ENCODE results near the gene PPP2R1B. TPM values are rescaled to one million over a fixed set of nuclear protein-coding genes. Genes with fewer than 3 reads are reported as not detected.
A peak's percentile ranks its signal among the peaks of the same experiment; 100 is the strongest.
"Not testable (repeated sequence)": the region's sequence is repeated elsewhere in the genome, so short reads cannot be mapped to it uniquely, and the experiment has no call there.

The PPP2R1B gene
- total RNA-seq = 64.3 and 93.9 TPM in 2 replicates

- peak; percentile 67 for DNase-seq (ENCODE audit: low read depth)
Measured at GRCh38 chr11:111765984-111766833, at the start of gene PPP2R1B. Gene PPP2R1B (minus strand): TSS chr11:111766389. CDS start chr11:111766361, 28 bp downstream.

DNA sequence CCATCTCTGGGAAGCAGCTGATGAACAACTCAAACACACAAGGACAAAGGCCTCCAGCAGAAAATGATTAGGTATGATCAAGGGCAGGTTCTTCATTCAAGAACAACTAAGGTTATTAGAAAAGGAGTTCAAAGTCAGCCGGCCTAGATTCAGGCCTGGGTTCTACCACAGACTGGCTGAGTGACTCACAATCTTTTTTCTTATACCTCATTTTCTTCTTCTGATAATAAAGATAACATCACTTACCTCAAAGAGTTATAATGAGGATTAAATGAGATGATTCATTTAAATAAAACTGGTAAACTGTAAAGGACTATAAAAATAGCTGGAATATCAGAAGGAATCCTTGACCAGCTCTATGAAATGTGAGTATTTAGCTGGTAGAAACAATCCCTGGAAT lies 49.3 kb upstream of the PPP2R1B start:
- no peak for DNase-seq (ENCODE audit: low read depth)

GRCh38 chr11:111814557-111815320 lies 48.5 kb upstream of the PPP2R1B start:
- no peak for DNase-seq (ENCODE audit: low read depth)

DNA sequence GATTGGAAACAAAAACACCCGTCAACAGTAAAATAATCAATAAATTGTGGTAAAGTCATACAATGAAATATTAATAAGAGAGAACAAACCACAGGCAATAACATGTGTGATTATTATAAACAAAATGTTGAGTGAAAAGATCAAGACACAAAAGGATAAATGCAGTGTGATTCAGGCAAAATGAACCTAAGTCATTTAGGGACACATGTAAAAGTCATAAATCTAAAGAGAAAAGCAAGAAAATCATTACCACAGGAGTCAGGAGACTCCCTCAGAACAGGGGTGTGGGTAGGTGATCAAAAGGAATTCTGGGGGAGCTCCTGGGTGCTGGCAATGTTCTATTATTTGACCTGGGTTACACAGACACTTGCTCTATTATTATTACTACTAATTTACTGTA lies 47.9 kb upstream of the PPP2R1B start:
- DNase-seq (ENCODE audit: low read depth) = no peak

DNA sequence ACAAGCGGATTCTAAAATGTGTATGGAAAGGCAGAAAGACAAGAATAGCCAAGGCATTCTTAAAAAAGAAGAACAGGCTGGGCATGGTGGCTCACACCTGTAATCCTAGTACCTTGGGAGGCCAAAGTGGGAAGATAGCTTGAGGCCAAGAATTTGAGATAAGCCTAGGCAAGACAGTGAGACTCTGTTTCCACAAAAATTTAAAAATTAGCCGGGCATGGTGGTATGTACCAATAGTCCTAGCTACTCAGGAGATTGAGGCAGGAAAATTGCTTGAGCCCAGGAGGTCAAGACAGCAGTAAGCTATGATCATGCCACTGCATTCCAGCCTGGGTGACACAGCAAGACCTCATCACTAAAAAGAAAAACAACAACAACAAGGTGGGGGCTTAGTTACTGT lies 46.0 kb upstream of the PPP2R1B start:
- DNase-seq (ENCODE audit: low read depth) = no peak

DNA sequence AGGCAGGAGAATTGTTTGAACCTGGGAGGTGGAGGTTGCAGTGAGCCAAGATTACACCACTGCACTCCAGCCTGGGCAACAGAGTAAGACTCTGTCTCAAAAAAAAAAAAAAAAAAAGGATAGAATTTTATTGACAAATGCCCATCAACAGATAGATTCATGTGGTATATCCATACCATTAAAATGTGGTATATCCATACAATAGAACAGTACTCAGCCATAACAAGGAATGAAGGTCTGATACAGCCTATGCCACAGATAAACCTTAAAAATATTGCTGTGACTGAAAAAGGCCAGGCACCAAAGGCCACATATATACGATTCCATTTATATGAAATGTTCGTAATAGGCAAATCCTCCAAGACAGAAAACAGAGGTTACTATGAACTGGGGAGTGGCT lies 45.3 kb upstream of the PPP2R1B start:
- DNase-seq (ENCODE audit: low read depth) = no peak

DNA sequence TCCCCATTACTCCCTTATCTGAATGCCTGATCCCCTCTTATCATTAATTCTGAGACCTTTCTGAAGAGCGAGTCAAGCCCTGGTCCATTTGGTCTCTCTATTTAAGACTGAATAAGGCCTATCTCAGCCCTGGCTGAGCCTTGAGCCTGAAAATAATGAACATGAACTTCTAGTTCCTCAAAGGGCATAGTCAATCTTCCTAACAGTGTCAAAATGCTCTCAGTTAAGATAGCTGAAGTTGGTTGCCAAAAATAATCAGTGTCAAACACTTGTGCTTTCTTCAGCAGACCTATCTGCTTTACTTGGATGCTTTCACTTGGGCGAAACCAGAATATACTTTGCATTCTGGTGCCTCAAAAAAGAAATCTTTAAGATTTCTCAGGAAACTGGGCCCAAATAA lies 42.6 kb upstream of the PPP2R1B start:
- no peak for DNase-seq (ENCODE audit: low read depth)

DNA sequence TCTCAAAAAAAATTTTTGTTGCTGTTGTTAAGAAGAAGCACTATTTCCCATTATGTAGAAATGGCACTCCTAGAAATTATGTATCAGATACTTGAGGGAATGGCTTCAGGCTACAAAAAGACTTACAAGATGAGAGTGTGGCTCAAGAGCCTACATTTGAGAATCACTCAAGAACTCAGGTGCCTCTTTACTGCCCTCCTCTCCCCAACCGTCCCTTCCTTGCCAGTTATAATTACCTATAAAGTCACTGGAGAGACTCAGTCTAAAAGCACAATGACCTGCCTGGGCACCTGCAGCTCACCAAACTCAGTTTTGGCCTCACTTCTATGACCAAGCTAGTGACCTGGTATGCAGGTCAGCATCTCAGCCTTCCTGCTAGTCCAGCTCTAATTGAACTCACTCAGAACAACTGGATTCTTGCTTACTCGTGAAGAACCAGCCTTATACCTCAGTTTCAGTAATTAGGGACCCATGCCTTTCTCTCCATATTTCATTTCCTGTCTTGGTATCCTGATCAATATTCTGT lies 41.9 kb upstream of the PPP2R1B start:
- DNase-seq (ENCODE audit: low read depth) = no peak

GRCh38 chr11:111807076-111807475 lies 40.9 kb upstream of the PPP2R1B start:
- no peak for DNase-seq (ENCODE audit: low read depth)

- DNase-seq (ENCODE audit: low read depth) = no peak
Measured at GRCh38 chr11:111801135-111801534, 34.9 kb upstream of the PPP2R1B start.

- DNase-seq (ENCODE audit: low read depth) = no peak
Measured at GRCh38 chr11:111798279-111798678, 32.1 kb upstream of the PPP2R1B start.

GRCh38 chr11:111797145-111797581 lies 31.0 kb upstream of the PPP2R1B start:
- peak; percentile 61 for DNase-seq (ENCODE audit: low read depth)

- DNase-seq (ENCODE audit: low read depth) = no peak
Measured at GRCh38 chr11:111796696-111797095, 30.5 kb upstream of the PPP2R1B start.

DNA sequence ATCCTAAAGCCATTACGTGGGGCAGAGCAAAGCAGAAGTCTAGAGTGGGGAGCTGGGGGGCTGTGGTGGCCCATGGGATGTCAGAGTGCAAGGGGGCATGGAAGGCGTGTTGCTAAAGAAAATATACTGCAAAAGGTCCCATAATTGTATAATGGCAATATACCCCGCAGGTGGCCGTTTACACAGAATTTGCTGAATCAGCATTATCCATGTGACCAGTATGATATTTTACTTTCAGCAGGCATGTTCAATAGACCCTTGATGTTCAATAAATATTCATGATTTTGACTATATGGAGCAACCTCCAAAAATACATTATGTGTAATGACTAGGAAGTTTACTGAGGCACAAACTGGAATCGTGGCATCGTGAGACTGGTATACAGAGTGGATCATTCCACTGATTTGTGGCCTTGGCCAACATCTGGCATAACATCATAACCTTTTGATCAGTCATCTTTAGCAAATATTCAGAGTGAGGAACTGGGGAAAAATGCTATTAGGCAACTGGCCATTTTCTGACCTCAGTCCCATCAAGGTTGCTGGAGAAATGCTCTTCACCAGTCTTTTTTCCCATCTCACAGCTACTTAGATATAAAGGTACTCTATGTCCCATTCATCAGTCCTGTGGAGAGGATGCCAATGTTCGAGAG lies 29.3 kb upstream of the PPP2R1B start:
- DNase-seq (ENCODE audit: low read depth) = no peak

GRCh38 chr11:111793863-111794262 lies 27.7 kb upstream of the PPP2R1B start:
- DNase-seq (ENCODE audit: low read depth) = peak; percentile 89

DNA sequence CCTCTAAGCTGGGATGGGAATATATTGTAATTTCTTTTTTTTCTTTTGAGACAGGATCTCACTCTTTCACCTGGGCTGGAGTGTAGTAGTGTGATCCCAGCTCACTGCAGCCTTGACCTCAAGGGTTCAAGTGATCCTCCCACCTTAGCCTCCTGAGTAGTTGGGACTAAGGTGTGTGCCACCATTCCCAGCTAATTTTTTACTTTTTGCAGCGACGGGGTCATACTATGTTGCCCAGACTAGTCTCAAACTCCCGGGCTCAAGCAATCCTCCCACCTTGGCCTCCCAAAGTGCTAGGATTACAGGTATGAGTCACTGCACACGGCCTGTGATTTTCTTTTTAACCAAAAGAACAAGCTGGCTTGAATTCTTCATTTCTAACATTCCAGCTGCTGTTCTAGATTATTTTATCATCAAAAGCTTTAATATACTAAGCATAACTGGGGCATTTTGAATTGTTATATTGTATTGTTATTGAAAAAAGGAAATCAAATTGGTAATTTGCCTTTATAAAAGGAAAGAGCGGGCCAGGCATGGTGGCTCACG lies 26.8 kb upstream of the PPP2R1B start:
- no peak for DNase-seq (ENCODE audit: low read depth)

DNA sequence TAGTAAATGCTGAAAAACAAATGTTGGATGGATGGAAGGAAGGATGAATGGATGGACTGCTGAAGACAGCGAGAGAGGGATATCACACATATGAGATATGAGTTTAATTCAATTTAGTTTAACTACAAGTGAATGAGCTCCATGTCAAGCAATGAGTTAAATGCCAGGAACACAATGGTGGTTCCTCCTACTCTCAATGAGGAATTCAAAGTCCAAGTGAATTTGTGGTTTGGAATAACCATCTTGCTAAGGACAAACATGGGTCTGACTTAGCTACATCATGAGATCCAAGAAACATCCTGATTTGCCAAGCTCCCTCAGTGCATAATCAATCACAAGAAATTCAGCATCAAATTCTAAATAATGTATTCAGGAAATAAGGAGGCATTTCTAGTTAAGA lies 26.1 kb upstream of the PPP2R1B start:
- DNase-seq (ENCODE audit: low read depth) = peak; percentile 77

DNA sequence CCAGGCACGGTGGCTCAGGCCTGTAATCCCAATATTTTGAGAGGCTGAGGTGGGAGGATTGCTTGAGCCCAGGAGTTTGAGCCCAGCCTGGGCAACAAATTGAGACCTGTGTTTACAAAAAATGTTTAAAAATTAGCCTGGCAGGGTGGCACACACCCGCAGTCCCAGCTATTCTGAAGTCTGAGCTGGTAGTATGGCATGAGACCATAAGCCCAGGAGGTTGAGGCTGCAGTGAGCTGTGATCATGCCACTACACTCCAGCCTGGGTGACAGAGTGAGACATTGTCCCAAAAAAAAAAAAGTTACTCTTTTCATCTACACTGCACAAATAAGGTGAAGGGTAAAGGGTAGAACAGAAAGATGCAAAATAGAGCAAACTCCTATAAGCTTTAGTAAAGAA lies 22.3 kb upstream of the PPP2R1B start:
- no peak for DNase-seq (ENCODE audit: low read depth)

DNA sequence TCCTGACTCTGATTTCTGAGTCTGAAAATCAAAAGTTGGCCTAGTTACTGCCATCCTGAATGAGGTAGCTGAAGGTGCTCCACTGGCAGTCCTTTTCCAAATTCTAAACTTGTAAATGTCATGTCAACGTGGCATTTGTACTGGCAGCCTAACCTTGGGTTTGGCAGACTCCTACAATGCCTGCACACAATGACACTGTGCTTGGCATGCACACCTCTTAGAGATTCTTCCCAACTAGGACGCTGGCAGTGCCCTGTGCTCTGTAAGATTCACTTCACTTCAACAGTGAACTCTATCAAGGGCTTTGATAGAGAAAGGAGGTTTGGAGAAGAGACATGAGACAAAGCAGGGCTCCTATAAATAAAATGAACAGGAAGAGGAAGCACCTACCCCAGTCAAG lies 21.9 kb upstream of the PPP2R1B start:
- no peak for DNase-seq (ENCODE audit: low read depth)

GRCh38 chr11:111785886-111786412 lies 19.8 kb upstream of the PPP2R1B start:
- DNase-seq (ENCODE audit: low read depth) = peak; percentile 76

DNA sequence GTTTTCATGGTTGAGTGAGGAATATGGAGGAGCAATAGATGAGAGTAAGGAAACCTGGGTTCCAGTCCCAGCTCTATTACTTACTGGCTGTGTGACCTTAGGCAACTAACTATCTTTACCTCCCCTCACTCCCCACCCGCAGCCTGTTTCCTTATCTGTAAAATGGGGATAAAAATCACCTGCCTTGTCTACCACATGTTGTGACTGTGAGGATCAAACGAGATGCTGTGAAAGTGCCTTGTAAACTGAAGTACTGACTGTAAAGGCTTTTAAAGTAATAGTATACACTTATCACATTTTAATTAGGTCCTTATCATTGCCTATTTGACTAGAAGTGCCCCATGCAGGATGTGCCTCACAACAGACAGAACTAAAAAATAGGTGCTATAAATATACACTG lies 18.9 kb upstream of the PPP2R1B start:
- no peak for DNase-seq (ENCODE audit: low read depth)

DNA sequence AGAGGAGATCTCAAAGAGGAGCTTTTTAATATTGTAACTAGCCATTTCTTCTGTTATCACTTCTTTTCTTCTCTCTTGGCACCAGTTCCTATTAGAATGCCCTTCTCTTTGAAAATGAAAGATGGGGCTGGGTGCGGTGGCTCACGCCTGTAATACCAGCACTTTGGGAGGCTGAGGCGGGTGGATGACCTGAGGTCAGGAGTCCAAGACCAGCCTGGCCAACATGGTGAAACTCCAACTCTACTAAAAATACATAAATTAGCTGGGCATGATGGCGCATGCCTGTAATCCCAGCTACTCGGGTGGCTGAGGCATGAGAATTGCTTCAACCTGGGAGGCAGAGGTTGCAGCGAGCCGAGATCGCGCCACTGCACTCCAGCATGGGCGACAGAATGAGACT lies 18.1 kb upstream of the PPP2R1B start:
- DNase-seq (ENCODE audit: low read depth) = not testable (repeated sequence)
